ENCODE measurements around the gene DHX58. TPM values are rescaled to one million over a fixed set of nuclear protein-coding genes. Genes with fewer than 3 reads are reported as not detected.

Gene DHX58
- polyA plus RNA-seq, 1 of the 3 experiments (the other 2 are of a cell fraction) = 1.2 TPM

DNA sequence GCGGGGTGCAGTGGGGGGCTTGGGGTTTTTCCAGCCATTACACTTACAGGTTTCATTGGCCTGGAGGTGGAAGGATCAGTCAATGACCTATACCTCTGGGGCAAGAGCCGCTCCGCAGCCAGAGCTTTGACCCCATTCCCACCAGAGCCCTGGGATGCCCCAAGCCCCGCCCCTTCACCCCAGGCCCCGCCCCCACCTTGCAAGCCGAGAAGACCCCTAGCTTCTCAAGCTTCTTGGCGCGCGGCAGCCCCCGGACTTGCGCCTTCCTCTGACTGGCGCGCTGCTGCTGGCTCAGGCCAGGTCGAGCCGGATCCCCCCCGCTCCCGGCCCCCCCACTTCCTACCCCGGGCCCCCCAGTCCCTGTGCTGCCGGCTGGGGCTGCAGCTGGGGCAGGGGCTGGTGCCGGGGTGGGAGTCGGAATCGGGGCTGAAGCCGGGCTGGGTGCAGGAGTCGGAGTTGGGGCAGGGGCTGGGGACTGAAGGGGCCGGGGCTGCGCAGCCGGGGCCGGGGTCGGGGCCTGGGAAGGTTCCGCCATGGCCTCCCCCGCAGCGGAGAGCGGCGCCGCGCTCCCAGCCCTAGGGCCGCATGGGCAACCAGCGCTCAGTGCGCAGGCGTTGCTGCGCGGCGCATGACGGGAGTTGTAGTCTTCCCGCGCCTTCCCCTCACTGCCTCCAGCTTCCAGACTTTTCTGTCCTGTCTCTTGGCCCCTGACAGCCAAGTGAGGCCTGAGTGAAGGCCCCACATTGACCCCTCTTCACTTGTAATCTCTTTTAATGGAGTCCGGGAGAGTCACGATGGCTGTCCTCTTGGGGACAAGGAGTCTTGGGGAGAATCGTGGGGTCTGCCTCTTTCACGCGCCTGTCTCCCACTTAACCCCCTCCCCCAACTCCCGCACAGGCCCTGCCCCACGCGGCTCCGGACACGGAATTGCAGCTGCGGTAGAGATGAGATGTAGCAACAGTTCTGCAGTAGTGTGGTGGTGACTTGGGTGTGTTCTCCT is 8.6 kb upstream of the DHX58 start, which contains the start of gene KAT2A (continued):
- TF ChIP-seq, protein P1, sequence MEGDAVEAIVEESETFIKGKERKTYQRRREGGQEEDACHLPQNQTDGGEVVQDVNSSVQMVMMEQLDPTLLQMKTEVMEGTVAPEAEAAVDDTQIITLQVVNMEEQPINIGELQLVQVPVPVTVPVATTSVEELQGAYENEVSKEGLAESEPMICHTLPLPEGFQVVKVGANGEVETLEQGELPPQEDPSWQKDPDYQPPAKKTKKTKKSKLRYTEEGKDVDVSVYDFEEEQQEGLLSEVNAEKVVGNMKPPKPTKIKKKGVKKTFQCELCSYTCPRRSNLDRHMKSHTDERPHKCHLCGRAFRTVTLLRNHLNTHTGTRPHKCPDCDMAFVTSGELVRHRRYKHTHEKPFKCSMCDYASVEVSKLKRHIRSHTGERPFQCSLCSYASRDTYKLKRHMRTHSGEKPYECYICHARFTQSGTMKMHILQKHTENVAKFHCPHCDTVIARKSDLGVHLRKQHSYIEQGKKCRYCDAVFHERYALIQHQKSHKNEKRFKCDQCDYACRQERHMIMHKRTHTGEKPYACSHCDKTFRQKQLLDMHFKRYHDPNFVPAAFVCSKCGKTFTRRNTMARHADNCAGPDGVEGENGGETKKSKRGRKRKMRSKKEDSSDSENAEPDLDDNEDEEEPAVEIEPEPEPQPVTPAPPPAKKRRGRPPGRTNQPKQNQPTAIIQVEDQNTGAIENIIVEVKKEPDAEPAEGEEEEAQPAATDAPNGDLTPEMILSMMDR (IDR thresholded peaks at IDR 0.05) = no peak
- TF ChIP-seq, protein P2, sequence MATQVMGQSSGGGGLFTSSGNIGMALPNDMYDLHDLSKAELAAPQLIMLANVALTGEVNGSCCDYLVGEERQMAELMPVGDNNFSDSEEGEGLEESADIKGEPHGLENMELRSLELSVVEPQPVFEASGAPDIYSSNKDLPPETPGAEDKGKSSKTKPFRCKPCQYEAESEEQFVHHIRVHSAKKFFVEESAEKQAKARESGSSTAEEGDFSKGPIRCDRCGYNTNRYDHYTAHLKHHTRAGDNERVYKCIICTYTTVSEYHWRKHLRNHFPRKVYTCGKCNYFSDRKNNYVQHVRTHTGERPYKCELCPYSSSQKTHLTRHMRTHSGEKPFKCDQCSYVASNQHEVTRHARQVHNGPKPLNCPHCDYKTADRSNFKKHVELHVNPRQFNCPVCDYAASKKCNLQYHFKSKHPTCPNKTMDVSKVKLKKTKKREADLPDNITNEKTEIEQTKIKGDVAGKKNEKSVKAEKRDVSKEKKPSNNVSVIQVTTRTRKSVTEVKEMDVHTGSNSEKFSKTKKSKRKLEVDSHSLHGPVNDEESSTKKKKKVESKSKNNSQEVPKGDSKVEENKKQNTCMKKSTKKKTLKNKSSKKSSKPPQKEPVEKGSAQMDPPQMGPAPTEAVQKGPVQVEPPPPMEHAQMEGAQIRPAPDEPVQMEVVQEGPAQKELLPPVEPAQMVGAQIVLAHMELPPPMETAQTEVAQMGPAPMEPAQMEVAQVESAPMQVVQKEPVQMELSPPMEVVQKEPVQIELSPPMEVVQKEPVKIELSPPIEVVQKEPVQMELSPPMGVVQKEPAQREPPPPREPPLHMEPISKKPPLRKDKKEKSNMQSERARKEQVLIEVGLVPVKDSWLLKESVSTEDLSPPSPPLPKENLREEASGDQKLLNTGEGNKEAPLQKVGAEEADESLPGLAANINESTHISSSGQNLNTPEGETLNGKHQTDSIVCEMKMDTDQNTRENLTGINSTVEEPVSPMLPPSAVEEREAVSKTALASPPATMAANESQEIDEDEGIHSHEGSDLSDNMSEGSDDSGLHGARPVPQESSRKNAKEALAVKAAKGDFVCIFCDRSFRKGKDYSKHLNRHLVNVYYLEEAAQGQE (IDR thresholded peaks at IDR 0.05; ENCODE audit: low read depth, low read length) = no peak
- TF ChIP-seq NFIC (IDR thresholded peaks at IDR 0.05; ENCODE audit: borderline replicate concordance) = no peak
- no peak for TF ChIP-seq TEAD4 (IDR thresholded peaks at IDR 0.05; ENCODE audit: borderline replicate concordance, insufficient read depth)
- no peak for TF ChIP-seq FOXJ3 (CRISPR knock-in tag; IDR thresholded peaks at IDR 0.05)
- TF ChIP-seq GATA2 (CRISPR knock-in tag; IDR thresholded peaks at IDR 0.05) = no peak
- no peak for TF ChIP-seq MEF2A (IDR thresholded peaks at IDR 0.05; ENCODE audit: borderline replicate concordance, low read depth)
- peak; percentile 90 for TF ChIP-seq NRF1 (IDR thresholded peaks at IDR 0.05; ENCODE audit: low read depth, low read length)

DNA sequence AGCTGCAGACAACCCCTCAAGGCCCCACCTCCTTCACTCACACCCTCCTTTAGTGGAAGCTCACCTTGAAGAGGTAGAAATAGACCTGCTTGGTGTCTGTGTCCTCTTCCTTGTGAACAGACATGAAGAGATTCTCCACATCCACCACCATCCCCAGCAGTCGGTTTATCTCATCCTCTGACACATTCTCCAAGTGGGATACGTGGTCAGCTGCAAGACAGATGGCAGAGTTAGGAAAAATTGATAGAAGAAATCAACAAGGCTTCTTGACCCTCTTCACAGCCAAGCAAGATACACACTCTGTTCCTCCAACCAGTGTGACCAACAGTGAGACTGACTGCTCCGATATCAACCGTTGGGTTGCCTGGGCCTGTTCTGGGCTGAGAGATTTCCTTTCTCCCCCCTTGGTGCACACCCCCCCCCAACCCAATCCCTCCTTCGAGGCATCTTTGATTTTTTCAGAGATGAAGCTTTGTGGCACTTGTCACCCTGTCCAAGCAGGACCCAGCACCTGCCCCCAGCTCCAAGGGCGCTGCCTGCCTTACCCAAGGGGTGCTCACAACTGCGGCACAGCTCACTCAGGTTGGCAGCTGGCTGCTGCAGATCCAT is 7.8 kb upstream of the DHX58 start:
- Histone ChIP-seq H3K4me1 (ENCODE audit: control insufficient read depth in 1 of 2, insufficient read depth in 2 of 2, low read depth in 1 of 2, low read length in 1 of 2) (peaks cover 0 to 11% of the 10 kb centered on the region in 2 experiments; a peak in 1 of 4 replicates), H3F3A (replicated peaks; ENCODE audit: insufficient read depth) (peaks cover 3% of the 10 kb centered on the region), H2AFZ (ENCODE audit: low read depth) (no peak overlapping the region), H4K20me1 (ENCODE audit: insufficient read depth) (no peaks in the 10 kb centered on the region), H3K9ac (no peak overlapping the region; the same call in 1 of the 2 replicates), H3K4me2 (peak overlapping the region; percentile 80), H3K27me3 (ENCODE audit: insufficient read depth) (no peaks in the 10 kb centered on the region), H3K36me3 (replicated peaks in 1 of 2; ENCODE audit: control insufficient read depth in 1 of 2, insufficient read depth in 2 of 2, low read length in 1 of 2) (peaks cover 7 to 34% of the 10 kb centered on the region in 2 experiments), H3K79me2 (ENCODE audit: insufficient read depth) (no peaks in the 10 kb centered on the region), H3K9me2 (no peaks in the 10 kb centered on the region), H3K4me3 (ENCODE audit: low read depth in 2 of 2, low read length in 1 of 2) (peak overlapping the region; percentile 49 to 71), H3K9me3 (no peaks in the 10 kb centered on the region), H3K27ac (ENCODE audit: low read depth in 2 of 2, low read length in 1 of 2) (no peak overlapping the region; a peak in 1 of 4 replicates)
- ChIA-PET POLR2A (interaction anchor here (0.9 to 1.2 kb wide), 3 partner anchors 11 to 100 kb away, joined by 3 to 9 read pairs (median 3); partner anchors contain the start of gene NKIRAS2), CTCF (interaction anchor here (0.5 to 29.9 kb wide), 17 partner anchors 9 to 163 kb away, joined by 3 to 496 read pairs (median 4); partner anchors contain the start of genes CNP, DNAJC7, KCNH4 and NKIRAS2)
- WGBS (ENCODE audit: low lambda C conversion rate) = 49% methylated on average over 6 of the region's 7 CpGs
- DNase-seq = no peak
- no peak for TF ChIP-seq SIN3A (IDR thresholded peaks at IDR 0.05; ENCODE audit: borderline replicate concordance, low read depth, low read length)
- no peak for TF ChIP-seq FOSL2 (IDR thresholded peaks at IDR 0.05; ENCODE audit: borderline replicate concordance, low read depth)
- TF ChIP-seq, protein P3, sequence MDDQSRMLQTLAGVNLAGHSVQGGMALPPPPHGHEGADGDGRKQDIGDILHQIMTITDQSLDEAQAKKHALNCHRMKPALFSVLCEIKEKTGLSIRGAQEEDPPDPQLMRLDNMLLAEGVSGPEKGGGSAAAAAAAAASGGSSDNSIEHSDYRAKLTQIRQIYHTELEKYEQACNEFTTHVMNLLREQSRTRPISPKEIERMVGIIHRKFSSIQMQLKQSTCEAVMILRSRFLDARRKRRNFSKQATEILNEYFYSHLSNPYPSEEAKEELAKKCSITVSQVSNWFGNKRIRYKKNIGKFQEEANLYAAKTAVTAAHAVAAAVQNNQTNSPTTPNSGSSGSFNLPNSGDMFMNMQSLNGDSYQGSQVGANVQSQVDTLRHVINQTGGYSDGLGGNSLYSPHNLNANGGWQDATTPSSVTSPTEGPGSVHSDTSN (IDR thresholded peaks at IDR 0.05) = no peak
- no peak for TF ChIP-seq SMC3 (IDR thresholded peaks at IDR 0.05; ENCODE audit: low read depth, low read length)
- no peak for TF ChIP-seq YY1 (IDR thresholded peaks at IDR 0.05; ENCODE audit: low read depth)
- no peak for TF ChIP-seq GABPA (IDR thresholded peaks at IDR 0.05; ENCODE audit: low read depth)
- no peak for TF ChIP-seq CHD2 (IDR thresholded peaks at IDR 0.05; ENCODE audit: low read length, partially characterized antibody)
- no peak for TF ChIP-seq EP300 (IDR thresholded peaks at IDR 0.05; ENCODE audit: borderline replicate concordance in 1 of 2, low read depth in 1 of 2, low read length in 1 of 2)
- no peak for TF ChIP-seq MEF2A (IDR thresholded peaks at IDR 0.05; ENCODE audit: borderline replicate concordance, low read depth)
- no peak for TF ChIP-seq RFX5 (IDR thresholded peaks at IDR 0.05; ENCODE audit: low read length)
- TF ChIP-seq, protein P1 (IDR thresholded peaks at IDR 0.05) = no peak
- TF ChIP-seq, protein P4, sequence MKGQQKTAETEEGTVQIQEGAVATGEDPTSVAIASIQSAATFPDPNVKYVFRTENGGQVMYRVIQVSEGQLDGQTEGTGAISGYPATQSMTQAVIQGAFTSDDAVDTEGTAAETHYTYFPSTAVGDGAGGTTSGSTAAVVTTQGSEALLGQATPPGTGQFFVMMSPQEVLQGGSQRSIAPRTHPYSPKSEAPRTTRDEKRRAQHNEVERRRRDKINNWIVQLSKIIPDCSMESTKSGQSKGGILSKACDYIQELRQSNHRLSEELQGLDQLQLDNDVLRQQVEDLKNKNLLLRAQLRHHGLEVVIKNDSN (IDR thresholded peaks at IDR 0.05; ENCODE audit: borderline replicate concordance, low read depth) = no peak

Data from SK-N-SH (cell line).